Measurements from ENCODE around the gene AK5. TPM values are rescaled to one million over a fixed set of nuclear protein-coding genes. Genes with fewer than 3 reads are reported as not detected.

The AK5 gene
- polyA plus RNA-seq, 3 donors, result 0.34 to 0.72 (median 0.48) TPM

GRCh38 chr1:77499466-77499865 is 217.6 kb downstream of the AK5 start:
- Mint-ChIP-seq H3K4me1 (peaks cover 29% of the 10 kb centered on the region), H3K36me3 (peaks cover 4 to 8% of the 10 kb centered on the region in 2 donors), H3K27me3 (ENCODE audit: low read depth in 3 of 3) (peaks cover 0 to 3% (median 0%) of the 10 kb centered on the region in 3 donors), H3K27ac (peak overlapping the region in 1 of 7 donors; percentile 77), H3K9me3 (peaks cover 7 to 12% (median 9%) of the 10 kb centered on the region in 7 donors), H3K4me3 (no peak overlapping the region)
- TF ChIP-seq CTCF (IDR thresholded peaks at IDR 0.05), result no peak
- WGBS (ENCODE audit: insufficient coverage), result 90% methylated on average over 2 of the region's 5 CpGs
- H4K20me1 ChIP-seq (ENCODE audit: insufficient read depth, low read length), result no peaks in the 10 kb centered on the region
- no peak overlapping the region for H2AFZ ChIP-seq (ENCODE audit: insufficient read depth, low read depth, low read length, poor library complexity, severe bottlenecking)
- intact Hi-C loops (cut with micrococcal nuclease), result no loop called here
- H3K4me2 ChIP-seq (replicated peaks; ENCODE audit: extremely low read depth, low read length, poor library complexity, severe bottlenecking), result no peak overlapping the region
- H3K27me3 ChIP-seq (ENCODE audit: control insufficient read depth in 2 of 2, insufficient read depth in 2 of 2, low read length in 2 of 2), result no peaks in the 10 kb centered on the region
- H3K4me1 ChIP-seq (ENCODE audit: control insufficient read depth in 1 of 2, insufficient read depth in 2 of 2, low read length in 2 of 2), result peaks cover 1 to 2% of the 10 kb centered on the region in 2 donors
- H3K9ac ChIP-seq (ENCODE audit: insufficient read depth, low read length, poor library complexity, severe bottlenecking), result no peak overlapping the region
- no peak overlapping the region for H3K4me3 ChIP-seq (replicated peaks in 1 of 3; ENCODE audit: low read depth in 2 of 3, low read length in 3 of 3)
- H3K9me3 ChIP-seq (replicated peaks in 1 of 2; ENCODE audit: control insufficient read depth in 1 of 2, insufficient read depth in 1 of 2, low read length in 2 of 2), result peaks cover 0 to 8% of the 10 kb centered on the region in 2 donors
- no peaks in the 10 kb centered on the region for H3K36me3 ChIP-seq (replicated peaks in 1 of 2; ENCODE audit: control insufficient read depth in 1 of 2, insufficient read depth in 2 of 2, low read length in 2 of 2)
- no peaks in the 10 kb centered on the region for H3K79me2 ChIP-seq (ENCODE audit: insufficient read depth, low read length)
- H3K27ac ChIP-seq (ENCODE audit: low read depth in 1 of 2, low read length in 2 of 2), result no peak overlapping the region
- no peak for DNase-seq

- Mint-ChIP-seq H3K27me3 (ENCODE audit: low read depth in 3 of 3) (peaks cover 0 to 2% (median 0%) of the 10 kb centered on the region in 3 donors), H3K4me1 (peaks cover 32% of the 10 kb centered on the region), H3K27ac (peak overlapping the region in 1 of 7 donors; percentile 49), H3K4me3 (no peak overlapping the region), H3K9me3 (no peaks in the 10 kb centered on the region), H3K36me3 (peaks cover 0 to 2% of the 10 kb centered on the region in 2 donors)
- Histone ChIP-seq H3K9me3 (replicated peaks in 1 of 2; ENCODE audit: control insufficient read depth in 1 of 2, insufficient read depth in 1 of 2, low read length in 2 of 2) (no peaks in the 10 kb centered on the region), H3K27me3 (ENCODE audit: control insufficient read depth in 2 of 2, insufficient read depth in 2 of 2, low read length in 2 of 2) (no peaks in the 10 kb centered on the region), H3K4me1 (ENCODE audit: control insufficient read depth in 1 of 2, insufficient read depth in 2 of 2, low read length in 2 of 2) (peaks cover 16% of the 10 kb centered on the region in 2 donors), H3K9ac (ENCODE audit: insufficient read depth, low read length, poor library complexity, severe bottlenecking) (no peak overlapping the region), H4K20me1 (ENCODE audit: insufficient read depth, low read length) (no peaks in the 10 kb centered on the region), H3K27ac (ENCODE audit: low read depth in 1 of 2, low read length in 2 of 2) (no peak overlapping the region), H3K4me2 (replicated peaks; ENCODE audit: extremely low read depth, low read length, poor library complexity, severe bottlenecking) (peak overlapping the region; percentile 17), H3K36me3 (replicated peaks in 1 of 2; ENCODE audit: control insufficient read depth in 1 of 2, insufficient read depth in 2 of 2, low read length in 2 of 2) (no peaks in the 10 kb centered on the region), H3K4me3 (replicated peaks in 1 of 3; ENCODE audit: low read depth in 2 of 3, low read length in 3 of 3) (peak overlapping the region in 1 of 3 experiments; percentile 12), H2AFZ (ENCODE audit: insufficient read depth, low read depth, low read length, poor library complexity, severe bottlenecking) (no peak overlapping the region), H3K79me2 (ENCODE audit: insufficient read depth, low read length) (no peaks in the 10 kb centered on the region)
- DNase-seq, result peak; percentile 35 to 37 (median 36)
- intact Hi-C loops (cut with micrococcal nuclease), result loop anchor here in 1 of 2 donors (2.0 kb wide), 1 partner anchor 20 kb away; no protein-coding TSS in a partner anchor
- 0% methylated on average over 2 of the region's 4 CpGs for WGBS (ENCODE audit: insufficient coverage)
- TF ChIP-seq CTCF (IDR thresholded peaks at IDR 0.05), result no peak
These were observed 223.2 kb downstream of the AK5 start for GRCh38 chr1:77504986-77505385.
